ENCODE data around the gene ZSWIM6. TPM values are rescaled to one million over a fixed set of nuclear protein-coding genes. Genes with fewer than 3 reads are reported as not detected.

Gene ZSWIM6
- total and polyA plus RNA-seq, 2 of the 4 experiments (the other 2 are of a cell fraction) = 10.8 to 14.1 TPM

GRCh38 chr5:61409568-61409967 lies 77.5 kb downstream of the ZSWIM6 start (continued):
- TF ChIP-seq CTCF (conservative IDR thresholded peaks at IDR 0.05; ENCODE audit: low read depth, low read length) (no peak), BHLHE40 (IDR thresholded peaks at IDR 0.05; ENCODE audit: low read depth, low read length) (no peak; the same call in 1 of the 2 replicates), RAD21 (IDR thresholded peaks at IDR 0.05; ENCODE audit: low read length) (peak; percentile 16; the same call in 1 of the 2 replicates), FOS (IDR thresholded peaks at IDR 0.05; ENCODE audit: low read depth, low read length) (peak; percentile 92), USF2 (IDR thresholded peaks at IDR 0.05; ENCODE audit: low read depth, low read length) (no peak)
